ENCODE data around the gene TNRC6C.

The TNRC6C gene

GRCh38 chr17:78041386-78042179 lies 83.1 kb downstream of the TNRC6C start:
- DNase-seq (ENCODE audit: extremely low read depth, low read depth), result no peak
- no peak for TF ChIP-seq CTCF (IDR thresholded peaks at IDR 0.05; ENCODE audit: low read depth, low read length)

DNA sequence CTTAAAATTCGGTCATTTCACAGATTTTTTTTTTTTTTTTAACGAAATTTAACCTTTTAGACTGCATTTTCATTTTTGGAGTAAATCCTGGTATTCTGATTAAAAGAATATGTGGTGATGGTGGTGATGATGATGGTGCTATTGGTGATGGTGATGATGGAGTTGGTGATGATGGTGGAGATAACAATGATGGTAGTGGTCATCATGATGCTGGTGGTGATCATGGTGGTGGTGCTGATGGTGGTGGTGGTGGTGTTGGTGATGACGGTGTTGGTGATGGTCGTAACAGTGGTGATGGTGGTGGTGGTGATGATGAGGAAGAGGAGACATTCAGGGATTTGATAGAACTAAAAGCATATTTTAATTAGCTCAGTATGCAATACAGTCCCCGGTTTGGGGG lies 84.0 kb downstream of the TNRC6C start:
- TF ChIP-seq CTCF (IDR thresholded peaks at IDR 0.05; ENCODE audit: low read depth, low read length), result no peak
- no peak for DNase-seq (ENCODE audit: extremely low read depth, low read depth)

- DNase-seq (ENCODE audit: extremely low read depth, low read depth), result no peak
- no peak for TF ChIP-seq CTCF (IDR thresholded peaks at IDR 0.05; ENCODE audit: low read depth, low read length)
Observed at GRCh38 chr17:78043031-78043430, 84.5 kb downstream of the TNRC6C start.

GRCh38 chr17:78044280-78044835 lies 85.9 kb downstream of the TNRC6C start:
- no peak for TF ChIP-seq CTCF (IDR thresholded peaks at IDR 0.05; ENCODE audit: low read depth, low read length)

DNA sequence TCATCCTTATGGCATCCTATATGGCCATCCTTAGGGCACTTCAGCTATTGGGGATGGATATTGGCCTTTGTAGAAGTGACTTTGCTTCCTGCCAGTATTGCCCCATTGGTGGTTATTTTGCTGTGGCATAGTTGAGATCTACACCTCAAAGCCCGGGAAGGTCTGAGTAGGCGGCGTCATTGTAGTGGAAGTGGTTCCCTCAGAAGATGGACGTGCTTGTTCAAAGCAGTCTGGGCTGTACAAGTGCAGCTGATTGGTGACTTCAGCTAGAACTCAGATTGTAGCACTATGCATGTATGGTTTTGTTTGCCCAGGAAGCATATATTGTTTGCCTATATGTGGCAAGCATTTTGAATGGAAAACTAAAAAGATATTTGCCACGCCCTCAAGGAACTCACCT lies 86.8 kb downstream of the TNRC6C start:
- DNase-seq (ENCODE audit: extremely low read depth, low read depth), result no peak
- TF ChIP-seq CTCF (IDR thresholded peaks at IDR 0.05; ENCODE audit: low read depth, low read length), result no peak

More at GRCh38 chr17:78044280-78044835, 85.9 kb downstream of the TNRC6C start:
- no peak for DNase-seq (ENCODE audit: extremely low read depth, low read depth)

DNA sequence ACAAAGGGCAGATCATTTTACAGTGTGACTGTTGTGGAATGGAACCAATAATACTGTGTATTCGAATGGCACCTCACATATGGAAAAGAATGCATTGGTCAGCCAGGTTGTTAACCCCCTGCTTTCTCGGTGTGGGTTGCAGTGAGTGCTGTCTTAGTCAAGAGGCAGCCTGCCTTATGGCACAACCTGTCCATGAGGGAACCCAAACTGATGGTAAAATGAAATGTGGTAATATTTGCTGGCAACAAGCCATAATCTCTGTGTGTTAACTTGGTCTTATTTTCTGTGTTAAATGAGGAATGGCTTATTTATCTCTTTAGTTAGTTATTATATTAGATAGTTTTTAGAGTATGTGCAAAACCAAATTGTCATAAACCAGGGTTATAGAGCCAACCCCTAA lies 88.4 kb downstream of the TNRC6C start:
- DNase-seq (ENCODE audit: extremely low read depth, low read depth), result no peak
- TF ChIP-seq CTCF (IDR thresholded peaks at IDR 0.05; ENCODE audit: low read depth, low read length), result no peak
